BJ (cell line): ENCODE data around the gene KCNA5. TPM values are rescaled to one million over a fixed set of nuclear protein-coding genes. Genes with fewer than 3 reads are reported as not detected.

Experiments
- CTCF ChIA-PET: fragments of 350-600 bp; formaldehyde crosslinking; extraction: SDS; loops from one replicate; lab custom pipeline; 2021; ENCODE audit warnings: antibody characterized with exemption, inconsistent platforms; lab: Yijun Ruan, JAX
- POLR2A ChIA-PET: fragments of 300-600 bp; sonication (Branson Sonifier 250); formaldehyde crosslinking; extraction: SDS; loops from one replicate; lab custom pipeline; 2021; ENCODE audit warnings: antibody characterized with exemption; lab: Charles Lee
- DNase-seq: peaks from one replicate; pipeline ENCODE4 v3.0.0-alpha.2; 2011; ENCODE audit warnings: low read depth
- H3K27me3 ChIP-seq: 2 replicates; pipeline ENCODE4 v1.6.0; 2011; ENCODE audit warnings: low read length; ENCODE audit not compliant: control insufficient read depth, insufficient read depth
- H3K36me3 ChIP-seq: 2 replicates; pipeline ENCODE4 v1.5.1; 2011; ENCODE audit warnings: low read length; ENCODE audit not compliant: control insufficient read depth, insufficient read depth
- H3K4me3 ChIP-seq: 2 replicates; pipeline ENCODE4 v1.5.1; 2011; ENCODE audit warnings: low read depth, mild to moderate bottlenecking, control low read depth, low read length
- polyA plus RNA-seq: library from polyadenylated mRNA; depleted of rRNA; stranded (reverse); fragments of >200 nt; gene quantifications from 2 replicates; pipeline ENCODE4 v1.2.3, GENCODE V29; 2011; rRNA removed
- TF ChIP-seq, protein P1 (sequence below): IDR thresholded peaks from 2 replicates; pipeline ENCODE4 v1.5.1; 2011; ENCODE audit warnings: low read depth, mild to moderate bottlenecking, control low read depth, inconsistent platforms, low read length, moderate library complexity; ENCODE audit not compliant: insufficient read depth

KCNA5 gene
- polyA plus RNA-seq, 1 experiment: not detected

DNA sequence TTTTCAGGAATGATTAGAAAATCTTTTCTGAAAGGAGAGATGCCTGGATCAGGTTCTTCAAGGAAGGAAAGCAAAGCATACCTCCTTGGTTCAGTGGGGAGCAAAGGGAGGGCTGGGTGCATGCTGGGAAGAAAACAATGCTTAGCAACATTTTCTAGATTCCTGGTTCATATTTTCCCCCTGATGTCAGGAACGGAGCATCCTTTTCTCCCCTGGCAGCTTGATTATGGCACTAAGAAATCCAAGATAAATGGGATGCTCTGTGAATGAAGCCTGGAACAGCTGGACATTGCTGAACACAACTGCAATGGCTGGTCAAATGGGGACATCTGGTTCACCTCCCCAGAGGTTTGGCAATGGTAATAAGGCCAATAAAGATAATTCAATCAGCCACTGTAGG lies 50.9 kb downstream of the KCNA5 start:
- H3K27me3 ChIP-seq: no peaks in the 10 kb centered on the region
- ChIA-PET POLR2A (no interaction called here), CTCF (interaction anchor here (0.6 to 1.6 kb wide), 3 partner anchors 68 to 346 kb away, joined by 3 to 4 read pairs (median 3); no protein-coding TSS in a partner anchor)
- peak; percentile 21 for DNase-seq
- no peaks in the 10 kb centered on the region for H3K36me3 ChIP-seq
- TF ChIP-seq, protein P1, sequence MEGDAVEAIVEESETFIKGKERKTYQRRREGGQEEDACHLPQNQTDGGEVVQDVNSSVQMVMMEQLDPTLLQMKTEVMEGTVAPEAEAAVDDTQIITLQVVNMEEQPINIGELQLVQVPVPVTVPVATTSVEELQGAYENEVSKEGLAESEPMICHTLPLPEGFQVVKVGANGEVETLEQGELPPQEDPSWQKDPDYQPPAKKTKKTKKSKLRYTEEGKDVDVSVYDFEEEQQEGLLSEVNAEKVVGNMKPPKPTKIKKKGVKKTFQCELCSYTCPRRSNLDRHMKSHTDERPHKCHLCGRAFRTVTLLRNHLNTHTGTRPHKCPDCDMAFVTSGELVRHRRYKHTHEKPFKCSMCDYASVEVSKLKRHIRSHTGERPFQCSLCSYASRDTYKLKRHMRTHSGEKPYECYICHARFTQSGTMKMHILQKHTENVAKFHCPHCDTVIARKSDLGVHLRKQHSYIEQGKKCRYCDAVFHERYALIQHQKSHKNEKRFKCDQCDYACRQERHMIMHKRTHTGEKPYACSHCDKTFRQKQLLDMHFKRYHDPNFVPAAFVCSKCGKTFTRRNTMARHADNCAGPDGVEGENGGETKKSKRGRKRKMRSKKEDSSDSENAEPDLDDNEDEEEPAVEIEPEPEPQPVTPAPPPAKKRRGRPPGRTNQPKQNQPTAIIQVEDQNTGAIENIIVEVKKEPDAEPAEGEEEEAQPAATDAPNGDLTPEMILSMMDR: no peak
- H3K4me3 ChIP-seq: no peak overlapping the region

- CTCF ChIA-PET: interaction anchor here (0.6 to 1.6 kb wide), 2 partner anchors 117 to 346 kb away, joined by 3 to 4 read pairs; no protein-coding TSS in a partner anchor
- H3K36me3 ChIP-seq: no peaks in the 10 kb centered on the region
- POLR2A ChIA-PET: no interaction called here
- TF ChIP-seq, protein P1: no peak
- H3K4me3 ChIP-seq: no peak overlapping the region
- no peak for DNase-seq
- H3K27me3 ChIP-seq: no peaks in the 10 kb centered on the region
These were observed 51.3 kb downstream of the KCNA5 start for GRCh38 chr12:5094986-5095385.

Other genes with a start within 250 kb of the KCNA5 start
- not detected in 2 replicates for gene KCNA1, start 134.0 kb upstream of the KCNA5 start, polyA plus RNA-seq